ENCODE data around the gene EMC8.
"Not testable (repeated sequence)": the region's sequence is repeated elsewhere in the genome, so short reads cannot be mapped to it uniquely, and the experiment has no call there.

EMC8 gene

DNA sequence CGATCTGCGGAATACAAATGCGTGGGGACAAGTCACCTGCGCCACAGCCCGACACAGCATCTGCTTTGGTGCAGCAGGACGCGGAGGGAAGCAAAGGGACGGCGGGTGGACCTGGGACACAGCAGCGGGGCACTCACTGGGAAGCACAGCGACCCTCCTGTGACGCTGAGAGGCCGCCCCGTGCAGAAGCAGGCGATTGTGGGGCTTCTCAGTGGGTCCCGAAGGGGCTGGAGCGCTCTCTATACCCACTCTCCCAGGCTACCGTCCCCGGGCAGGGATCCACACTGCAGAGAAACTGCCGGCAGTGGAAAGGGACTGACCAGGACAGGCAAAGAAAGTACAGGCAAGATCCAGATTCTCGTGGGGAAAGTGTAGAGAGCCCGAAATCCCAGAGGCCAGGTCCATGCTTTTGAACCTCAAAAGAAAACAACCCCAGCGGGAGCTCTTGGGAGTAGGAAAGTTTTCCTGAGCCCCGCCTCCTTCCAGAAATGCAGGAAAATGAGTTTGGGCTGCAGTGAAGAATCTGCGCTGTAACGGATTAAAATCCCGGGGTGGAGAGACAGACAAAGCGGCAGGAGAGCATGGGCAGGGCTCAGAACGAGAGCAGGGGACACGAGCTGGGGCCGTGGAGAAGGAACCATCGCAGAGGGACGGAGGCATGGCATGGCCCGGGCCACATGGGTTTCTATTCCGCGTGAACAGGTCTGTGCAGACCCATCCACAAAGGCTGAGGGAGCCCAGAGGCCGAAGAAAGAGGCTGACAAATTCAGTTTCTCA is 12.9 kb upstream of the EMC8 start:
- DNase-seq, result no peak

DNA sequence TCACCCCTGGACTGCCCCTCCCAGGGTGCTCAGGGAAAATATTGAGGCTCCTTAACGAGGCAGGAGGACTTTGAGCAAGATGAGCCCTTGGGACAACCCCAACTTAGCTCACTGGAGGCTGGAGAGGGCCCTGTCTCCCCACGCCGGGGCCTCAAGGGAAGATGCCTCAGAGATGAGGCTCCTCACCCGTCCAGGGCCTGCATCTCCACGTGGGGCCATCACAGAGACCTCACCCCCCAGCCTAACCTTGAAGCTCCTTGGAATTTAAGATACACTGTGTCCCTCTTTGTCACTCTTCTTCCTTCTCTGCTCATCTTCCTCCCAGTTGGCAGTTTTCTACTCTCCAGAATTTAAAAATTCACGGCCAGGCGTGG is 11.4 kb upstream of the EMC8 start:
- no peak for DNase-seq

DNA sequence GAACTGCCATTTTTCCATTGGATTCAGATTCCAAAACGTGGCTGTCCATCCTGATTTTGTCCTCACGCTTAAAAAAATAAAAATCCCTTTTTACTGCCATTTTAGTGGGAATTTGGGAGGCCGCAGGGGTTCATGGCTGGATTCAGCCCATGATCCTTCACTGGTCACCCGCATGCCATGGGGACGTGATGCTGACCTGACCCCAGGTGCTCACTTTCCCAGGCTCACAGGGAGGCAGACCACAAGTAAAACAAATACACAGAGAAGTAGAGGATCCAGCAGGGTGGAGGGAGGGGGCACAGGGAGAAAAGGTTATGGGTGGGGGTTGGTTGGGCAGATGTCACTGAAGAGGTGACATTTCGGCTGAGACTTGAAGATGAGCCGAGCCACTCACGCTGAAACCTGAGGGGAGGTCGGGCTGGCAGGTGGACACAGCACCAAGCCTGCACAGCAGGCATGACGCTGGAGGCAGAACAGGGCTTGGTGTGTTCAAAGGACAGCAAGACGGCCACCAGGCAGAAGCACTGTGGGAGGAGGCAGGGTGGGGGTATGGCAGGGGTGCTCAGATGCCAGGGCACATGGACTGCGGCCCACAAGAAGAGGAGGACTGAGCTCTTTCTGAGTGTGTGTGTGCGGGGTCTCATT is 10.9 kb upstream of the EMC8 start:
- no peak for DNase-seq

DNA sequence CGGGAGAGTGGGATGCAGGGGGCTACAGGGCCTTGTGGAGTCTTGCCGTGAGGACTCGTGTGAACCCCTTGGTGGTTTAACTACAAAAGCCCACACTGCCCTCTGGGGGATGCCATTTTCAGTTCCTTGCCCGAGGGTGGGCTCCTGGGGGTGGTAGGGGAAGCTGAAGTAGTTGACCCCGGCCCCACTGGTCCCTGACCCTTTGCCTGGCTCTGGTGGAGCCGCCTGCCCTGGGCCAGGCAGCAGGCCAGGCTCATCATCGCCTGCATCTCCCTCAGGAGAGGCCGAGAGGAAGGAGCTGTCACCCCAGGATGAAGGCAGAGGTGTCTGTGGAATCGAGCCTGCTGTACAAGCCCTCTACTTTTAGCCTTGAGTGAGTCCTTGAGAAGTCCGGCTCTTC is 10.3 kb upstream of the EMC8 start:
- DNase-seq, result no peak

DNA sequence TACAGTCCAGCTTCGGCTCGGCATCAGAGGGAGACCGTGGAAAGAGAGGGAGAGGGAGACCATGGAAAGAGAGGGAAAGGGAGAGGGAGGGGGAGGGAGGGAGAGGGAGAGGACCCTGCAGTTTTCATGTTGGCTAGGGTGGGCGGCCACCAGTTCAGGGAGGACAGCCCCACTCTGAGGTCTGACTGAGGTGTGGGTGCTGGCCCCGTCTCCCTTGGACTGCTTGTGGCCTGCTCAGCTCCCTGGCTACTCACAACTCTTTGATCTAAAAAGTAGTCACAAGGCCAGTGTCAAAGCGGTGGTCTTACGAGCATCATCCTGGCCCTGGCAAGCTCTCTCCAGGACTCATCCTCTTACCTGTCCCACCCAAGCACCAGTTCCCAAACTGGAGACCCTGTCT is 9.6 kb upstream of the EMC8 start:
- DNase-seq, result no peak

DNA sequence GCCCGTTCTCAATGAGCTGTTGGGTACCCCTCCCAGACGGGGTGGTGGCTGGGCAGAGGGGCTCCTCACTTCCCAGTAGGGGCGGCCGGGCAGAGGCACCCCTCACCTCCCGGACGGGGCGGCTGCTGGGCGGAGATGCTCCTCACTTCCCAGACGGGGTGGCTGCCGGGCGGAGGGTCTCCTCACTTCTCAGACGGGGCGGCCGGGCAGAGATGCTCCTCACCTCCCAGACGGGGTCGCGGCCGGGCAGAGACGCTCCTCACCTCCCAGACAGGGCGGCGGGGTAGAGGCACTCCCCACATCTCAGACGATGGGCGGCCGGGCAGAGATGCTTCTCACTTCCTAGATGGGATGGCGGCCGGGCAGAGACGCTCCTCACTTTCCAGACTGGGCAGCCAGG is 8.8 kb upstream of the EMC8 start:
- not testable (repeated sequence) for DNase-seq

DNA sequence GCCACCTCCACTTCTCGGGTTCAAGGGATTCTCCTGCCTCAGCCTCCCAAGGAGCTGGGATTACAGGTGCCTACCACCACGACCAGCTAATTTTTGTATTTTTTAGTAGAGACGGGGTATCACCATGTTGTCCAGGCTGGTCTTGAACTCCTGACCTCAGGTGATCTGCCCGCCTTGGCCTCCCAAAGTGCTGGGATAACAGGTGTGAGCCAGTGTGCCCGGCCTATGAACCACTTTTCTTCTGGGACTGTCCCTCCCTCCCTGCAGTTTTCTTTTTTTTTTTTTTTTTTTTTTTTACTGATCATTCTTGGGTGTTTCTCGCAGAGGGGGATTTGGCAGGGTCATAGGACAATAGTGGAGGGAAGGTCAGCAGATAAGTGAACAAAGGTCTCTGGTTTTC is 8.0 kb upstream of the EMC8 start:
- not testable (repeated sequence) for DNase-seq

DNA sequence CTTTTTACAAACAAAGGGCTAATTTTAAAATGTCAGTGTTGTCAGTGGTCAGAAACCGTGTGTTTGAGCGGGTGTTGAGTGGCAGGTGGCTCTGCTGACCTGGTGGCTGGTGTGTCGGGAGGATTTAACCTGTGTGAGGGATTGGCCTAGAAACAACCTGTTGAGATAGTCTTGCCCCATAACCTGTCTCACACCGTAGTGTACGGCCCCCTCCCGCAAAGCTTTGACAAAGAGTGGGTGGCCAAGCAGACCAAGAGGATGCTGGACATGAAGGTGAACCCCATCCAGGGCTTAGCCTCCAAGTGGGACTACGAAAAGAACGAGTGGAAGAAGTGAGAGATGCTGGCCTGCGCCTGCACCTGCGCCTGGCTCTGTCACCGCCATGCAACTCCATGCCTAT is 7.2 kb upstream of the EMC8 start:
- DNase-seq, result no peak

DNA sequence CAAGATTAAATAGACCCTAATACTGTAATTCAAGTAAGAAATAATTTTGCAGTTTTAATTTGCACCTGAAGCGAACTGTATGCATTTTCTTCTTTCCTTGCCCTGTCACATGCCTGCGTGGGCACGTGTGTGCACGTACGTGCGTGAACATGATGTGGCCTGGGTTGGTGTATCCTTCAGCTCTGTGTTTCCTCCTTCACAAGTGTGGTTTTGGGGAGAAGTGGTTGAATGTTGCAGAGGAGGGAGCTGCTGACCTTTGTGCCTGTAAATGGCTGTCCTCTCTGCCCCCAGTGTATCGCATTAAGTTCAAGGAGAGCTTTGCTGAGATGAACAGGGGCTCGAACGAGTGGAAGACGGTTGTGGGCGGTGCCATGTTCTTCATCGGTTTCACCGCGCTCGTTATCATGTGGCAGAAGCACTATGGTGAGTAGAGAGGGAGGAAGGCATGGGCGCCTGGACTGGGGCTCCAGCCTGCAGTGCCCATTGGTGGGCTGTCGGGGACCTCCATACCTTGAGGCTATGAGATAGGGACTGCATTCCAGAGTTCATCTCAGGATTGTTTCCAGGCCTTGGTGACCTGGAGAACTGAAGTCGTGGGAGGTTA is 6.2 kb upstream of the EMC8 start:
- DNase-seq, result no peak

DNA sequence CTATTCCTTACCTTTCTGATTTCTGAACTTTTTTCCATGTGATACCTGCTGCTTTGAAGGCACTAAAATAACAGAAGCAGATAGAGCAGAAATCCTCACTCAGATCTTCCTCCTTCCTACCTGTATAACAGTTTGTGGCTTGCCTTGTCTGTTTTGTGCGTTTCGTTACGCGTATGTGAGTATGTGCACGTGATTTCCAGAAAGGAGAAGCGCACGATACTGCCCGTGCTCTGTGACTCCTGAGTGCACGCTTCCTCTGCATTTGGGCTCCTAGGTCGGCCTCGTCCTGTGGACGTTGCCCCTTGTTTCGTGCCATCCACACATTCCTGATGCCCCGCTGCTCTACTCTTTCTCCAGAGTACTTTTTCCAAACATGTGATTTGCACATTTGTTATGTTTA is 4.2 kb upstream of the EMC8 start:
- no peak for DNase-seq

DNA sequence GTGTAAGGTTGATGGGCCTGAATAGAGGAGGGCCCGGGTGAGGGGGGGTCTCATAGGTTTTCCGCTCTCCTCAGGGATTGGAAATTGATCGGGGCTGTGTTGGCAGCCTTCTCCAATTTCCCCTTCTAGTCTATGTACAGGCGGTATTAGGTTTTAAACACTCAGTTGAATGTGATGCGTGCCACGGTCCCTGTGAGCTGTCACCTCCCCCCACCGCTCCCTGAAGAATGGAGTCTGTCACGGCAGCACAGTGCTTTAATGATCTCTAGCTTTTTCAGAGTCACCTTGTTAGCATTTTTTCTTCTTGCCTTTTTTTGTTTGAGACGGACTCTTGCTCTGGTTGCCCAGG is 951 bp upstream of the EMC8 start:
- DNase-seq, result no peak

DNA sequence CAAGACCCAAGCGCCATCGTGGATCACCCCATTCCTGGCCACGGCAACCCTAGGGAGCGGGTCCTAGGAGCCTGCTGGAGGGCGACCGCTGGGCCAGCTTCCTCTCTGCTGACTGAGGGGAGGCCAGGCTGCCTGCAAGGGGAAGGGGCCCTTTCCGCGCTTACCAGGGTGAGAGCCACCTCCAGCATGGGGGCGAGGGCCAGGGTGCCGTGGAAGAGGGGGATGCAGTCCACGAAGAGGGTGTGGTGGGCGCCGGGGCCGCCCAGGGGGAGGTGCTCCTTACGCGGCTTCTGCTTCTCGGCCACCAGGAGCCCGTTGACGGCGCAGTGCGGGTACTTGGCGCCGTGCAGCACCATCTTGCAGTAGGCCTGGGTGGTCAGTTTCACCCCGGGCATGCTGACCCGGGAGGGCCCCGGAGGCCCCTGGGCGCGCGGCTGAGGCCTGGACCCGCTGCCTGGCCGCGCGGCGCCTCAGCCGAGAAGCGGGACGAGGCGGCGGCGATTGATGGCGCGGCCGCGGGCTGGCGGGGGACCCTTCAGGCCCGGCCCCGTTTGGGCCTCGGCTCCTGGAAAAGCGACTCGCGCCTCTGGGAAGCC is 345 bp downstream of the EMC8 start:
- no peak for DNase-seq

DNA sequence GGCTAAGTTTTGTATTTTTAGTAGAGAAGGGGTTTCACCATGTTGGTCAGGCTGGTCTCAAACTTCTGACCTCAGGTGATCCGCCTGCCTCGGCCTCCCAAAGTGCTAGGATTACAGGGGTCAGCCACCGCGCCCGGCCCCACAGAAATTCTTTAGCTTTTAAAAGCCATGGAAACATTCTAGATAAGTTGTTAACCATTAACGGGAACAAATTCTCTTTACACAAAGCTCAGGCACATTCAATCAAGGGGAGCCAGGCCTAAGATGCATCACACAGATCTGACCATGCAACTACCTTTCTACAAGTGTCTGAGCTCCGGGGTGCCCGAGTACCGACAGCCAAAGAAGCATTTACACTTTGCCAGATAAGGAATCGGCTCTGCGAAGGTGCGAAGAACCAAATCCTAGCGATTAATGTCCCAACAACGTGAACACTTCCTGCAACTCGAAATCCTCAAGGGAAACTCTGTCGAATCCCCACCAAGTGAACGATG is 1.0 kb downstream of the EMC8 start:
- no peak for DNase-seq

DNA sequence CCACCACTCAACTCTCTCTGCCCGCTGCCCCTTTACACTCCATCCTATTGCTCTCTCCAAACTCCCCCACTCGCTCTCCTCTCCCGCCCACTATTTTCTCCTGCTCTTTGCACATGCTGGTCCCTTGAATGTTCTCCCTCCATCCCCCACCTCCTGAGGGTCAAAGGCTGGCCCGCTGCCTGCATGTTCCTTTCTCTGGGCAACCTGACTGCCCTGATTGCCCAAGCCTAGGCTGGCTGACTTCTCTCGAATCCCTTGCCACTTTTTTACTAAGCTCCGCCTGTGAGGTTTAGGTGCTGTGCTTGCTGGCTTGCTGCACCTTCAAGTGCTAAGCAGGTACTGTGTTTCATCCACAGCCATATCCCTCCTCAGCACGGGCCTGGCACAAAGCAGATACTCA is 2.7 kb downstream of the EMC8 start:
- no peak for DNase-seq

DNA sequence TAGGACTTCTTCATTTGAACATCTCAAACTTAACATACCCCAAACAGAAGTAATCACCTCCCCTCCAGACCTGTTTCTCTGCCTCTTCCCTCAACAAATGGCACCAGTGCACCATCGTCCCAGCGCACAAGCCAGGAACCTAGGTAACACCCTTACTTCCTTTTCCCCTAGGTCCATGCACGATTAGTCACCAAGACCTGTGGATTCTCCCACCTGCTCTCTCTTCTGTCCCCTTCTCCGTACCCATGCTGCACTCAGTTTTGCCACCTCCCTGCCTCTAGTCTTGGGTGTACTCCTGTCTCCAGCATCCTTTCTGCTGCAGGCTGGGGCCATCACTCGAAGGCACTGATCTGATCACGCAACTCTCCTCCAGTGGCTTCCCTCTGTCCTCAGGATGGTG is 3.2 kb downstream of the EMC8 start:
- no peak for DNase-seq

DNA sequence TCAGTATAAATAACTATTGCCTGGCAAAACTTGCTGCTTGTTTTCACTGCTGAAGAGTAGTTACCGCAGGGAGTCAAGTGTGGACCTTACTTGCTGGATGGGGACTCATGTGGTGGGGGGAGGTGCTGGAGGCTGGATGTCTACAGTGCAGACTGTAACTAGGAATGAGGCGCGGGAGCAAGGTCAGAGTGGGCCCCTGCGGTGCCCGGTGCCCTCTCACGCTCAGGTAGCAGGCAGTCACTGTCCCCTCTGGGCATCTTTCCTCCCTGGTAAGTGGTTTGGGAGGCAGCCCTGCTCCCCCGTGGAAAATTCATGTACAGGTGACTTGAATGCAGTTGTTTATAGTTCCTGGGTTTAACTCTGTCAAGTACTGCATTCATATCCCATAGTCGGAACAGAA is 4.6 kb downstream of the EMC8 start:
- no peak for DNase-seq

DNA sequence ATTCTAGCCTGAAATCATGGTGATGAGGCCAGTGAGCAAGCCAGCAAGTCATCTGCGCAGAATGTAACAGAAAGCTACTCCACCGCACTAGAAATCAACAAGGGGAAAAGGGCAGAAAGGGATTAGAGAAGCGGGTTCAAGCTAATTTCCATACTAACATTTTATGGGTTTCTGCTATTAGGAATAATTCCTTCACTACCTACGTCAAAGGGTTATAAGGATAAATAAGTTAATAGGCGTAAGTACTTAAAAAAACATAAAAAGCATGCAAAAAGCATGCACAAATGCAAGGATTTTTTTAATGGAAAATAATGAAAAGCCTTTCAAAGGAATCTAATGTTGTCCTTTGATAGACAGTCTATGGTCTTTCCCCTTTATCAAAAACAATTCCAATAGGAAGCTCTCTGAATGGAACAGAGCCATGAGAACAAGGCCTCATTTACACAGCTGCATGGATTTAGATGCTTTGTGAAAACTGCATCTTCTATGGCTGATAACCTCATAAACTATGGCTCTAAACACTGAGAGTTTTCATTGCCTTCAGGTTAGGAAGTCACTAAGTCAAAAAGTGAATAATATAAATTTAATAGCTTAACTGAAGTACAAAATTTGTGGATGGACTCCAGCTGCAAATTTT is 5.6 kb downstream of the EMC8 start:
- no peak for DNase-seq

DNA sequence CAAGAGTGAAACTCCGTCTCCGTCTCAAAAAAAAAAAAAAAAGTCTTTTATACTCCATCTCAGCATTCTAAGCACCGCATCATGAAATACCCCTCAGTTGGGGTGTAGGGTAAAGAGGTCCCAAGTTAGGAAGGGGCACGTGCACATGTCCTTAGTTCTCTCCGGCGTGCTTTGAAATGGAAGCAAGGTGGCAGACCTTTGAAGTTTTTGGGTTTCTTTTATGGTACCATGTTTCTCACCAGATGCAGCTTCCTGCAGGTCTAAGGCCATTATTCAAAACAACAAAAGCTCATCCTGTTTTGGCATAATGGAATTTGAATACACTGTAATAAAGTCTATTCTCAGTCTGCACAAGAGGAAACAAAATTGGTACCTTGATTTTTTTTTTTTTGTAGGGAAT is 9.6 kb downstream of the EMC8 start:
- no peak for DNase-seq

DNA sequence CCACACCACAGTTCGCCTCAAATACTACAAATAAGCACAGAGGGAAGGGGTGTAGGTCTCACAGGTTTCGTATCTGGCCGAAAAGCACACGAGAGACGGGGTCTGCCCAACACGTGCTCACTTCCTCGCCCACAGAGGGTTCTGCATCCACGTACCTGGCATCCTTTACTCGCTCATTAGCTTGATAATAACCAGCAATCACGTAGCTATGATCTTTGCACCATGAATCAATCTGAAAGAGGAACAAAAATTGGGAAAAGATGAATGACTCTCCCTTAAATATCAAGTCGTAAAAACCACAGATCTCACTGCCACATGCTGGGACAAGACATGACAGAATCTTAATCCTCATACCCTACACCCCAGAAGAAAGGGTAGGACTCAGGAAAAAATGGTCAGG is 10.5 kb downstream of the EMC8 start:
- no peak for DNase-seq

DNA sequence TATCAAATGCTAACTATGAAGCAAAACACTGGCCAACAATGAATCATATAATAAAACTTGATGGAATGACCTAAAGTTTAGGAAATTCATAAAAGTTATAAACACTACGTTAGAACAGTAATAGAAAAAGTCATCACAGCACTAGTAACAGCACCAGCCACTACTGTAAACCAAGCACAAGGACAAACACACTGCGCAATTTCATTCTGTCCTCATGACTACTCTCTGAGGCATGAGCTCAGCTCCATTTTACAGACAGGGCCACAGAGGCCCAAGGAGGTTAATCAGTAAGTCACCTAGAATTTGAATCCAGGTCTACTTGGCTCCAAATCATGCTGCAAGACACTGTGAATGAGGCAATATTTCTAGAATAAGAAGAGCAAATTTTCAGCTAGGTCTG is 13.4 kb downstream of the EMC8 start:
- no peak for DNase-seq

DNA sequence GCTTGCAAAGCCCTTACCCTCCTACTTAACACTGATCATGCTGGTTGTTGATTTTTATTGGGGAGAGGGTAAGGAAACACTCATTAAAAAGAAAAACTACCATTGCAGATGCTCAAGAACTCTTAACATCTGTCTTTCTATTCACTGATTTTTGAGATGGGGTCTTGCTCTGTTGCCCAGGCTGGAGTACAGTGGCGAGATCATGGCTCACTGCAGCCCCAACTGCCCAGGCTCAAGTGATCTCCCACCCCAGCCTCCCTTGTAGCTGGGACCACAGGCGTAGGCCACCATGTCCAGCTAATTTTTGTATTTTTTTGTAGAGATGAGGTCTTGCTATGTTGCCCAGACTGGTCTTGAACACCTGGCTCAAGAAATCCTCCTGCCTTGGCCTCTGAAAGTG is 14.5 kb downstream of the EMC8 start:
- DNase-seq, result no peak

DNA sequence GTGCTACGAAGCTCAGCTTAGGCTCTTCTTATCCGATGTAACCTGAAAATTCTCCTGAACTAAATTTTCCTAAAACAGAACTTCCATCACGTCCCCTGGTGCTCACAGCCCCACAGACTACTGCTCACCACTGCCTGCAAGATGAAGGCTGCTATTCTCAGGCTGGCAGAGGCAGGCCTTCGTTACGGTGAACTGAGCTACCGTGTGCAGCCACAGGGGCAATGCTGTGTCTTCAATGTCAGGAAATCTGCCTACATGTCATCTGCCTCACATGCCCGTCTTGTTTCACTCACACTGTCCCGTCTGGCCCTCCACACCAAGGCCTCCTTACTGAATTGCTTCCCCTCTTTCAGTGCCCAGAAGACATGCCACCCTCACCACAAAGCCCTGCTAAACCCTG is 15.9 kb downstream of the EMC8 start:
- no peak for DNase-seq

DNA sequence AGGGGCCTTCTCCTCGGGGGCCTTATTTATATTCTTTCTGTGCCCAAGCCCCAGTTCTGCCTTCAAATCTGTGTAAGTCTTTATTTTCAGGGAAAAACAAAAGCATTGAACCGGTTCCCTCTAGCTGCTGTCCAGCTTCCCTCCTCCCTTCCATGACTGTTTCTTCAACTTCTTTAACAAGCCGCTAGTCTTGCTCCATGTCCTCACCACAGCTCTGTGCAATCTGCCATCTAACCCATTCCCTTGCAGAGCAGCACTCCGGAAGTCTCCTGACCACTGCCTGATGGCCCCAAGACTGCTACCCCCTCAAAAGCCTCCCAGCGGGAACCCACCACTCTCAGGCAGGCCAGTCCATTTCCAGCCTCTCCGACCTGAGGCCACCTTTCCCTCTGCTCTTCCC is 16.9 kb downstream of the EMC8 start:
- no peak for DNase-seq

Measured in NCI-H1694 treated with DMSO at 0.1 percent for 48 hours (cell line).